Erythroblast (primary cell): Measurements from ENCODE around the gene CD300LB.

Source experiments
- GATA1 ChIP-seq: IDR thresholded peaks from 2 replicates; pipeline ENCODE4 v1.6.1; 2011; ENCODE audit warnings: low read depth, mild to moderate bottlenecking, control low read depth, low read length, moderate library complexity
- POLR2A ChIP-seq: IDR thresholded peaks from 2 replicates; pipeline ENCODE4 v1.6.1; 2011; ENCODE audit warnings: mild to moderate bottlenecking, low read length

- TF ChIP-seq POLR2A (no peak), GATA1 (no peak)
Observed at GRCh38 chr17:74532115-74532514, 840 bp upstream of the CD300LB start.
